ENCODE measurements around the gene ZNRD2. TPM values are rescaled to one million over a fixed set of nuclear protein-coding genes. Genes with fewer than 3 reads are reported as not detected.

Gene ZNRD2
- total and polyA plus RNA-seq, 2 of the 8 experiments (the other 6 are each of a cell fraction or from before 2014, with no cell fraction given): 53.4 to 125 TPM

GRCh38 chr11:65554057-65554818, 16.0 kb upstream of the ZNRD2 start:
- Histone ChIP-seq H3K9ac (replicated peaks in 1 of 4; ENCODE audit: extremely low read depth in 1 of 4, low read depth in 3 of 4, low read length in 3 of 4) (no peak overlapping the region; a peak in 1 of 7 replicates), H2AFZ (ENCODE audit: low read length) (no peak overlapping the region), H2BK12ac (ENCODE audit: low read depth, low read length) (peak overlapping the region; percentile 75; the same call in 1 of the 2 replicates), H3K4me3 (ENCODE audit: extremely low read depth in 1 of 4, insufficient read depth in 2 of 4, low read depth in 3 of 4, low read length in 4 of 4) (peak overlapping the region; percentile 27 to 59 (median 42); a peak in 7 of 8 replicates), H4K20me1 (replicated peaks in 1 of 2; ENCODE audit: control insufficient read depth in 1 of 2, insufficient read depth in 2 of 2, low read length in 2 of 2) (peaks cover 0 to 2% of the 10 kb centered on the region in 2 experiments), H3K27ac (ENCODE audit: low read depth, low read length) (no peak overlapping the region), H2BK5ac (ENCODE audit: low read depth, low read length) (0 out of 2 replicates have a peak overlapping the region, but pooled peaks have one; percentile 35), H3K14ac (ENCODE audit: insufficient read length) (no peak overlapping the region), H3K23ac (ENCODE audit: insufficient read length) (no peak overlapping the region), H3K9me3 (ENCODE audit: insufficient read depth in 2 of 2, low read depth in 1 of 2, low read length in 1 of 2) (no peaks in the 10 kb centered on the region), H3K56ac (replicated peaks; ENCODE audit: insufficient read length, low read depth, low read length) (peak overlapping the region; percentile 40), H3K79me1 (ENCODE audit: low read depth, low read length) (no peaks in the 10 kb centered on the region), H2AK5ac (ENCODE audit: low read depth, low read length) (0 out of 2 replicates have a peak overlapping the region, but pooled peaks have one; percentile 60), H4K91ac (replicated peaks; ENCODE audit: insufficient read length, low read length) (peak overlapping the region; percentile 23), H3K4me2 (ENCODE audit: insufficient read depth in 1 of 2, low read depth in 2 of 2, low read length in 2 of 2) (peak overlapping the region; percentile 57 to 72), H3K18ac (ENCODE audit: extremely low read depth, low read length) (no peak overlapping the region), H3K27me3 (replicated peaks in 1 of 4; ENCODE audit: control insufficient read depth in 3 of 4, extremely low read depth in 1 of 4, insufficient read depth in 3 of 4, low read length in 3 of 4) (peaks cover 0 to 25% (median 16%) of the 10 kb centered on the region in 4 experiments; a peak in 5 of 7 replicates), H3K4ac (replicated peaks; ENCODE audit: insufficient read length, low read depth, low read length) (no peak overlapping the region), H3K4me1 (replicated peaks in 1 of 4; ENCODE audit: control insufficient read depth in 3 of 4, insufficient read depth in 4 of 4, low read length in 3 of 4) (peaks cover 0 to 47% (median 35%) of the 10 kb centered on the region in 4 experiments; a peak in 6 of 7 replicates), H3K23me2 (ENCODE audit: low read depth, low read length) (peaks cover 10% of the 10 kb centered on the region; the same call in 1 of the 2 replicates), H4K5ac (ENCODE audit: insufficient read length, low read depth, low read length) (no peak overlapping the region), H2BK15ac (ENCODE audit: low read length) (peak overlapping the region; percentile 90; the same call in 1 of the 2 replicates), H2BK120ac (replicated peaks; ENCODE audit: low read depth, low read length) (no peak overlapping the region), H4K8ac (ENCODE audit: extremely low read depth, insufficient read depth, low read length) (peak overlapping the region; percentile 45), H3K36me3 (ENCODE audit: control insufficient read depth in 2 of 4, insufficient read depth in 4 of 4, low read length in 3 of 4) (no peaks in the 10 kb centered on the region), H3K79me2 (ENCODE audit: control insufficient read depth in 1 of 2, insufficient read depth in 2 of 2, low read length in 2 of 2) (no peaks in the 10 kb centered on the region), H2BK20ac (ENCODE audit: low read length) (no peak overlapping the region)
- CTCF ChIA-PET (ENCODE audit: partially characterized antibody): interaction anchor here (1.1 to 6.9 kb wide), 9 partner anchors 9 to 60 kb away, joined by 3 to 78 read pairs (median 4); partner anchors contain the start of genes EHBP1L1, FAM89B, MAP3K11 and ZNRD2
- TF ChIP-seq RAD21 (IDR thresholded peaks at IDR 0.05 in 1 of 2, conservative IDR thresholded peaks at IDR 0.05 in 1 of 2; ENCODE audit: low read depth in 2 of 2, low read length in 2 of 2) (no peak), RXRA (IDR thresholded peaks at IDR 0.05; ENCODE audit: insufficient read depth, low read depth, low read length) (no peak), HDAC6 (IDR thresholded peaks at IDR 0.05; ENCODE audit: low read depth, low read length) (no peak), NANOG (IDR thresholded peaks at IDR 0.05; ENCODE audit: insufficient read depth, low read depth, low read length, poor library complexity, severe bottlenecking) (no peak), SP1 (IDR thresholded peaks at IDR 0.05; ENCODE audit: low read depth, low read length) (no peak), FOSL1 (IDR thresholded peaks at IDR 0.05; ENCODE audit: insufficient read depth, low read depth, low read length) (no peak)
- POLR2A ChIA-PET (ENCODE audit: partially characterized antibody): interaction anchor here (1.0 to 1.8 kb wide), 4 partner anchors 17 to 23 kb away, joined by 3 to 10 read pairs (median 3); partner anchors contain the start of gene FAM89B
- no peak for DNase-seq (ENCODE audit: low read depth in 1 of 2, low spot score in 2 of 2)
- WGBS, 2 experiments (ENCODE audit: extremely low coverage in 1 of 2, insufficient coverage in 1 of 2, insufficient read length in 1 of 2, insufficient replicate concordance in 2 of 2, low coverage in 1 of 2, low lambda C conversion rate in 2 of 2, missing lambda C conversion rate in 1 of 2): 66% methylated on average over 23 of the region's 27 CpGs; no CpG with 5 or more reads in 1 of the 2 experiments
- no peak for FAIRE-seq
